ENCODE measurements around the gene ACAP2. TPM values are rescaled to one million over a fixed set of nuclear protein-coding genes. Genes with fewer than 3 reads are reported as not detected.

ACAP2 gene
- total and polyA plus RNA-seq, 7 donors = 3.2 to 12.5 (median 10.2) TPM

DNA sequence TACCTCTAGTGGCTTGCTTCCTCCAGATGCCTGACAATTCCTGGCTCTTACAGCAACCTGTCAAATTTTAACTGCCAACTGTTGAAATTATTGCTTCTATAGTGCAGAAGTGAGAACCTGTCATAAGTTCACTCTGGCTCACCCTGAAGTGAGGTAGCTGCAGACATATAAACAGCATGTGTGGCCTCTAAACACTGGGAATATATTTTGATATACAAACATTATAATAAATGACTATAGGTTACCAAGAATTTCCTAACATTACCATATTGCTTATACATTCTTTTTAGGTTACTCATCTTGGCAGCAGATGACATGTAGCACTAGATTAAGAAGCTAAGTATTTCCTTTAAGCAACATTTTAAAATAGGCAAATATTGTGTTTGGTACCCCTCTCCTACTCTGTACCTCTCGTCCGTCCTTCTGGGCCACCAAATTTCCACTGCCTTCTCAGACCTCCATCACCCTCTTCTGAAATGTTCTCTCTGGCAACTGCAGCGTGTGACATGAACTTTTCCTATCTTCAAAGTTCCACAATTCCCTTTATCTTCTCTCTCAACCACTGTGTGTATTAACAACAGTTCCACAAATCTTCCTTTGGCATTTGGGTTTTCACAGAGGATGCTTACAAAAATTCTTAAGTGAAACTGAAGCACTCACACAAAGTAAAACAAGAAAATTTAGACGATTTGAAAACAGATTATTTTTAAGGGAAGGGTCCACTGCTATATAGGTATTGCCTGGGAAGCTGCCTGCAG lies 156.5 kb downstream of the ACAP2 start:
- intact Hi-C loops (cut with DNase I) = no loop called here
- TF ChIP-seq, protein P1, sequence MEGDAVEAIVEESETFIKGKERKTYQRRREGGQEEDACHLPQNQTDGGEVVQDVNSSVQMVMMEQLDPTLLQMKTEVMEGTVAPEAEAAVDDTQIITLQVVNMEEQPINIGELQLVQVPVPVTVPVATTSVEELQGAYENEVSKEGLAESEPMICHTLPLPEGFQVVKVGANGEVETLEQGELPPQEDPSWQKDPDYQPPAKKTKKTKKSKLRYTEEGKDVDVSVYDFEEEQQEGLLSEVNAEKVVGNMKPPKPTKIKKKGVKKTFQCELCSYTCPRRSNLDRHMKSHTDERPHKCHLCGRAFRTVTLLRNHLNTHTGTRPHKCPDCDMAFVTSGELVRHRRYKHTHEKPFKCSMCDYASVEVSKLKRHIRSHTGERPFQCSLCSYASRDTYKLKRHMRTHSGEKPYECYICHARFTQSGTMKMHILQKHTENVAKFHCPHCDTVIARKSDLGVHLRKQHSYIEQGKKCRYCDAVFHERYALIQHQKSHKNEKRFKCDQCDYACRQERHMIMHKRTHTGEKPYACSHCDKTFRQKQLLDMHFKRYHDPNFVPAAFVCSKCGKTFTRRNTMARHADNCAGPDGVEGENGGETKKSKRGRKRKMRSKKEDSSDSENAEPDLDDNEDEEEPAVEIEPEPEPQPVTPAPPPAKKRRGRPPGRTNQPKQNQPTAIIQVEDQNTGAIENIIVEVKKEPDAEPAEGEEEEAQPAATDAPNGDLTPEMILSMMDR (IDR thresholded peaks at IDR 0.05) = no peak
- no peak overlapping the region for H3K4me3 ChIP-seq
- ATAC-seq = no peak
- no peaks in the 10 kb centered on the region for H3K9me3 ChIP-seq
- DNase-seq = no peak
- no peak overlapping the region for H3K27ac ChIP-seq
- 62 to 84% (median 66%) methylated on average over 4 of the region's 4 CpGs for WGBS, 3 donors
- H3K36me3 ChIP-seq (ENCODE audit: insufficient read depth in 1 of 2, low read depth in 1 of 2) = peaks cover 5 to 77% of the 10 kb centered on the region in 2 donors
- H3K4me1 ChIP-seq = no peaks in the 10 kb centered on the region
- no peaks in the 10 kb centered on the region for H3K27me3 ChIP-seq (ENCODE audit: insufficient read depth in 3 of 3, low read length in 2 of 3)

DNA sequence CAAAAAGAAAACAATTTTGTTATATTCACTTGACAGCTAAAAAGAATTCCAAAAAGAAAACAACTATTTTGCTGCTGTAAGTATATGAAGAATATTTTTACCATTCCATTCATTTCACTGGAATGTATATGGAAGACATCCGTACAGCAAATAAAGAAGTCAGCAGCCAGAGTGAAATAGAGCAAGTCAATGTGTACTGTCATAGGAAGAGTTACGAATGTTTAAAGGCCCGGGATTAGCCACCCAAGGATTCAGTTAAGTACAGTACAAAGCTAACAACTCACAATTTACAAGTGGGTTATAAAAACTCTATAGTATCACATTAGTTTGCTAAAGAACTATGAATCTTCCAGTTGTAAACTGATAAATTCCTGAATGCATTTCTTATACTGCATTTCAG lies 157.4 kb downstream of the ACAP2 start:
- Histone ChIP-seq H3K27ac (no peak overlapping the region), H3K4me3 (no peak overlapping the region), H3K4me1 (no peaks in the 10 kb centered on the region), H3K36me3 (ENCODE audit: insufficient read depth in 1 of 2, low read depth in 1 of 2) (peaks cover 5 to 75% of the 10 kb centered on the region in 2 donors), H3K9me3 (no peaks in the 10 kb centered on the region), H3K27me3 (ENCODE audit: insufficient read depth in 3 of 3, low read length in 2 of 3) (no peaks in the 10 kb centered on the region)
- DNase-seq (no peak), ATAC-seq (no peak)
- TF ChIP-seq, protein P1 (IDR thresholded peaks at IDR 0.05) = no peak
- WGBS, 3 donors = 93 to 94% (median 94%) methylated on average over 3 of the region's 3 CpGs
- intact Hi-C loops (cut with DNase I) = no loop called here

DNA sequence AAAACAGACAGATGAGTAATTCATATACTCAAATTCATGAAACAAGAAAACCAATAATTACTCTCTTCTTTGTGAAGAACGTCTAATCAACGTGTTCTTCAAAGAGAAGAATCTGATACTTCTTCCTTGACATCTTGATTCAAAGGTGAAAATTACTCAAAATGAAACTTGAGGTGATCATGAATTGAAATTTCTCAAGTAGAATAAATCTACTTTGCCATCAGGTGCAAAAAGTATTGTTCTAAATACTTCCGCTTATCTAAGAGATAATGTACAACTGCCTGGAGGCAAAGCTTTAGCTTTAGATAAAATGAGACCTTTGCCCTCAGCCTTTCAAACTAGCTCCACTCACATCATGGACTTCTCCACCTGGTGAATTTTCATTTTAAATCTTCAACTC lies 158.0 kb downstream of the ACAP2 start:
- no peaks in the 10 kb centered on the region for H3K9me3 ChIP-seq
- TF ChIP-seq, protein P1 (IDR thresholded peaks at IDR 0.05) = no peak
- no peaks in the 10 kb centered on the region for H3K4me1 ChIP-seq
- WGBS, 3 donors = 92 to 93% (median 93%) methylated on average over 3 of the region's 3 CpGs
- ATAC-seq (no peak), DNase-seq (no peak)
- H3K27ac ChIP-seq = no peak overlapping the region
- intact Hi-C loops (cut with DNase I) = no loop called here
- H3K36me3 ChIP-seq (ENCODE audit: insufficient read depth in 1 of 2, low read depth in 1 of 2) = peaks cover 5 to 75% of the 10 kb centered on the region in 2 donors
- H3K4me3 ChIP-seq = no peak overlapping the region
- H3K27me3 ChIP-seq (ENCODE audit: insufficient read depth in 3 of 3, low read length in 2 of 3) = no peaks in the 10 kb centered on the region

DNA sequence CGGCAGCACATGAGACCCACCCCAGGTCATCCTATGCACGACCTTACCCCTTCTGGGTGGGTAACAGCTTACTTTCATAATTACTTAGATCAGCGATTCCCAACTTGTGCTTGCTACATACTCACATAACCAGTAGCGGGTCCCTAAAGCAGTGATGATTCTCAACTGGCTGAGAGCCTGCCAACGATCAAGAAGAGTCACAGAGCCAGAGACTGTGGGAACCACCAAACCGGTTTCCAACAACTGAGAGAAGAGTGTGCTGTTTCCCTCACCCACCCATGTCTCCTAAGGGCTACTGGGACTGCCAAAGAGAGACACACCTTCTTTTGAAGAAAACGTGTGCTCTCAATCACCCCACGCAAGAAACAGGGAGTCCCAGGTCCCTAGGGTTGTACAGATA lies 159.9 kb downstream of the ACAP2 start:
- no peaks in the 10 kb centered on the region for H3K4me1 ChIP-seq
- H3K36me3 ChIP-seq (ENCODE audit: insufficient read depth in 1 of 2, low read depth in 1 of 2) = peaks cover 3 to 73% of the 10 kb centered on the region in 2 donors
- intact Hi-C loops (cut with DNase I) = no loop called here
- DNase-seq (no peak), ATAC-seq (no peak)
- H3K27me3 ChIP-seq (ENCODE audit: insufficient read depth in 3 of 3, low read length in 2 of 3) = no peaks in the 10 kb centered on the region
- H3K27ac ChIP-seq = no peak overlapping the region
- TF ChIP-seq, protein P1 (IDR thresholded peaks at IDR 0.05) = no peak
- 80 to 92% (median 84%) methylated on average over 8 of the region's 8 CpGs for WGBS, 3 donors
- H3K9me3 ChIP-seq = no peaks in the 10 kb centered on the region
- no peak overlapping the region for H3K4me3 ChIP-seq

Measured in psoas muscle (tissue), 8 donors.